ENCODE data around the gene UGT2A2.
"Not testable (repeated sequence)": the region's sequence is repeated elsewhere in the genome, so short reads cannot be mapped to it uniquely, and the experiment has no call there.

Gene UGT2A2

GRCh38 chr4:69639542-69639941 lies at the start of gene UGT2A2:
TSS of gene UGT2A2 (minus strand) at chr4:69639642. CDS start at chr4:69639640, 2 bp downstream.
- no peak for DNase-seq (ENCODE audit: low read depth)
- no peak for TF ChIP-seq CTCF (conservative IDR thresholded peaks at IDR 0.05; ENCODE audit: low read length)

GRCh38 chr4:69684804-69685203 lies 45.4 kb upstream of the UGT2A2 start:
- no peak for TF ChIP-seq CTCF (conservative IDR thresholded peaks at IDR 0.05; ENCODE audit: low read length)
- no peak overlapping the region for H3K4me3 ChIP-seq (ENCODE audit: low read length)
- no peak for DNase-seq (ENCODE audit: low read depth)

More at GRCh38 chr4:69639542-69639941, at the start of gene UGT2A2:
- H3K4me3 ChIP-seq (ENCODE audit: low read length), result no peak within 1 kb of the TSS

GRCh38 chr4:69668680-69669079 lies 29.2 kb upstream of the UGT2A2 start:
- no peak for TF ChIP-seq CTCF (conservative IDR thresholded peaks at IDR 0.05; ENCODE audit: low read length)
- H3K4me3 ChIP-seq (ENCODE audit: low read length), result no peak overlapping the region
- no peak for DNase-seq (ENCODE audit: low read depth)

- H3K4me3 ChIP-seq (ENCODE audit: low read length); DNase-seq (ENCODE audit: low read depth): not testable (repeated sequence)
Observed at GRCh38 chr4:69664009-69664408, 24.6 kb upstream of the UGT2A2 start.

GRCh38 chr4:69661130-69661803 lies 21.8 kb upstream of the UGT2A2 start:
- not testable (repeated sequence) for H3K4me3 ChIP-seq (ENCODE audit: low read length); DNase-seq (ENCODE audit: low read depth)

- DNase-seq (ENCODE audit: low read depth), result no peak
- no peak for TF ChIP-seq CTCF (conservative IDR thresholded peaks at IDR 0.05; ENCODE audit: low read length)
- no peak overlapping the region for H3K4me3 ChIP-seq (ENCODE audit: low read length)
Observed at GRCh38 chr4:69658133-69658532, 18.7 kb upstream of the UGT2A2 start.

- no peak for DNase-seq (ENCODE audit: low read depth)
- H3K4me3 ChIP-seq (ENCODE audit: low read length), result no peak overlapping the region
- no peak for TF ChIP-seq CTCF (conservative IDR thresholded peaks at IDR 0.05; ENCODE audit: low read length)
Observed at GRCh38 chr4:69656653-69657158, 17.3 kb upstream of the UGT2A2 start.

- H3K4me3 ChIP-seq (ENCODE audit: low read length), result no peak within 1 kb of the TSS
- no peak for TF ChIP-seq CTCF (conservative IDR thresholded peaks at IDR 0.05; ENCODE audit: low read length)
- DNase-seq (ENCODE audit: low read depth), result no peak
Observed at GRCh38 chr4:69653147-69653546, 13.7 kb upstream of the UGT2A2 start, which contains the start of gene UGT2A1. TSS of gene UGT2A1 (minus strand) at chr4:69653247. CDS start at chr4:69647644, 5,603 bp downstream.

All from AG10803 (cell line).